ENCODE measurements around the gene GFRA4. TPM values are rescaled to one million over a fixed set of nuclear protein-coding genes. Genes with fewer than 3 reads are reported as not detected.

GFRA4 gene
- total RNA-seq, 1 experiment from 2014 or later, result not detected

DNA sequence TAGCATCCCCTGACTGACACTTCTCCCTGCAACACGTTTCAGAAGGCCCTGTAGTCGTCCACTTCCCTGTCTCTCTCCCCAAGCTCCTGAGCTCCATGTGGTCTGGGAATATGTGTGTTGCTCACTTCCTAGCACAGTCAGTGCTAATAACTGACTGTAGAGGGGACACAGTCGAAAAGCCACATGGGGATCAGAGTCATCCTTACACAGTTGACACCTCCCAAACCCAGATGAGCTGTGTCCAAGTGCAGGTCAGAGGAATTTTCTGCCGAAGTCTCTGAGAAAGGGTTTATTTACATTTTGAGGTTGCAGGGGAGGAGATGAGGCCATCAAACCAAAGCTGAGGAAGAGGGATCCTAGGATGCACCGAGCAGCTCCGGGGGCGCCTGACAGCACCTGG is 22.1 kb upstream of the GFRA4 start:
- no peak overlapping the region for H3K27ac ChIP-seq (ENCODE audit: low read depth, low read length, poor library complexity, severe bottlenecking)
- BruUV-seq (replicated peaks), result no TSS peak
- CTCF ChIA-PET, result no interaction called here
- no peak overlapping the region for H3K4me3 ChIP-seq (ENCODE audit: low read depth, low read length, poor library complexity, severe bottlenecking)
- peaks cover 4% of the 10 kb centered on the region for H3K4me1 ChIP-seq (ENCODE audit: insufficient read depth, low read length, poor library complexity, severe bottlenecking)
- no peaks in the 10 kb centered on the region for H3K36me3 ChIP-seq (ENCODE audit: insufficient read depth, low read length, poor library complexity, severe bottlenecking)
- H3K9me3 ChIP-seq (ENCODE audit: low read depth, low read length, poor library complexity, severe bottlenecking), result no peaks in the 10 kb centered on the region
- POLR2A ChIA-PET (ENCODE audit: low non-redundant PET), result no interaction called here
- TF ChIP-seq CTCF (conservative IDR thresholded peaks at IDR 0.05; ENCODE audit: low read depth, low read length) (no peak), EZH2 (IDR thresholded peaks at IDR 0.05; ENCODE audit: borderline replicate concordance, low read depth, low read length, poor library complexity, severe bottlenecking) (no peak)
- H3K27me3 ChIP-seq (replicated peaks; ENCODE audit: insufficient read depth, low read depth, low read length, poor library complexity), result no peaks in the 10 kb centered on the region
- intact Hi-C loops (cut with micrococcal nuclease; ENCODE audit: unreplicated experiment), result no loop called here
- DNase-seq (ENCODE audit: low spot score), result no peak

DNA sequence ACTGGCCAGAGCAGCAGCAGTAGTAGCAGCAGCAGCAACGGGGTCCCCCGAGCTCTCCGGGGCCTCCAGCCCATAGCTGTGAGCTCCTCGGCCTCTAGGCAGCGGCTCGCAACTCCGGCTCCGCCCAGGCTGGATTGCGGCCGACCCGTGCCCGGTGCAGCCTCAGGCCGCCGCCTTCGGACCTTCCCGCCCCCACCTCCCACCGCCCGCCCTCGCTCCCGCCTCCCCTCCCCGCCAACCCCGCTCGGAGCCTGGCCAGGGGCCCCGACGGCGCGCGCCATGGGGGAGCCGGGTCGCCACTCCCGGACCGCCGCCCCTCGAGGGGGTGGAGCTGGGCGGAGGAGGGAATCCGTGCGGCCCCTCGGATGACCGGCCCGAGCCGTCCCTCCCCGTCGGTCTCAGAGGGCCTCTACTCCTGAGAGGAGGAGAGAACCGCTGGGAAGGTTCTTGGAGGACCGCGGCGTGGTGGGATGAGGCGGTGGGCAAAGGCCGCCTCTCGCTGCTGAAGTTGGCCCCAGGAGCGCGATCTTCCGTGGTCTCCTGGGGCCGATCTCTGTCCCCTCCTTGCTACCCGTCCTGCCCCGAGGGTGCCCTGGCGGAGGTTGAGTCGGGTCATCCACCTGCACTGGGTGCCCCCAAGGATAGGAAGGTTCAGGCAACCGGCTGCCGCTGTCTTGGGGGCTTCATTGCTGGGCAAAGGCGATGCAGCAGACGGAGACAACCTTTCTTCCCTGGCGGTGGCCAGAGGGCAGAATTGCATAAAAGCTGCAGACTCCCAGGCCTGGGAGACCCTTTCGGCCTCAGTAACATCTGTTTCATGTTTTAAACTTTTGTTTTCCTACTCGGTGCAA is 19.0 kb upstream of the GFRA4 start, which contains the start of gene ADAM33:
Gene ADAM33, minus strand, starts transcription at position 80 of the 851 bp plus-strand sequence. Its CDS starts 6 bp downstream, at position 74.
- no peaks in the 10 kb centered on the region for H3K36me3 ChIP-seq (ENCODE audit: insufficient read depth, low read length, poor library complexity, severe bottlenecking)
- BruUV-seq (replicated peaks), result no TSS peak
- no peak within 1 kb of the TSS for H3K4me3 ChIP-seq (ENCODE audit: low read depth, low read length, poor library complexity, severe bottlenecking)
- no peak for DNase-seq (ENCODE audit: low spot score)
- ChIA-PET POLR2A (ENCODE audit: low non-redundant PET) (no interaction called here), CTCF (no interaction called here)
- intact Hi-C loops (cut with micrococcal nuclease; ENCODE audit: unreplicated experiment), result no loop called here
- no peaks in the 10 kb centered on the region for H3K27me3 ChIP-seq (replicated peaks; ENCODE audit: insufficient read depth, low read depth, low read length, poor library complexity)
- peaks cover 4% of the 10 kb centered on the region for H3K4me1 ChIP-seq (ENCODE audit: insufficient read depth, low read length, poor library complexity, severe bottlenecking)
- H3K27ac ChIP-seq (ENCODE audit: low read depth, low read length, poor library complexity, severe bottlenecking), result no peak within 1 kb of the TSS
- no peaks in the 10 kb centered on the region for H3K9me3 ChIP-seq (ENCODE audit: low read depth, low read length, poor library complexity, severe bottlenecking)
- no peak for TF ChIP-seq CTCF (conservative IDR thresholded peaks at IDR 0.05; ENCODE audit: low read depth, low read length)
- TF ChIP-seq EZH2 (IDR thresholded peaks at IDR 0.05; ENCODE audit: borderline replicate concordance, low read depth, low read length, poor library complexity, severe bottlenecking), result no peak

DNA sequence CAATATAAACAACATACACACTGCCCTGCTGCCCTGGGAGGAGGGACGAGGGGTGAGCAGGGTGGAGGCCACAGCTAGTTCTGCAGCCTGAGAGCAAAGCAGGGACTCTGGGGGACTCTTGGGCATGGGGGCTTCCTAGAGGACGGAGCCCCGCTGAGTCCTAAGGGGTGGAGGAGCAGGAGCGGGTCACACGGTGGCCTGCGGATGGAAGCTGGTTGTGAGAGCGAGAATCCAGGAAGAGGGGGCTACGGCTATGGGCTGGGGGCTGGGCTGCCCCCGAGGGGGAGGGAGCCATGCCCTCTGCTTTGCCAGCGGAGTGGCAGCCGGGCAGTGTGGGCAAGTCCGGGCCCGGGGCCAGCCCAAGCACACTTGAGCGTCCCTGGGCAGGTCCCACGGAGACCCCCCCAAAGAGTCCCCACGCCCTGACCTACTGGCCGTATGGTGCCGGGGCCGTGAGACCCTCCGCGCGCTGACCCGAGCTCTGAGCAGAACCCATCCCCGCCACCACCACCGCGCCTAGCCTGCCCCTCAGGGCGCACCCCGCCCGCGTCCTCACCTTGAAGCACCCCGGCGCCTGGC is 18.2 kb upstream of the GFRA4 start:
- intact Hi-C loops (cut with micrococcal nuclease; ENCODE audit: unreplicated experiment), result no loop called here
- no peak overlapping the region for H3K4me3 ChIP-seq (ENCODE audit: low read depth, low read length, poor library complexity, severe bottlenecking)
- CTCF ChIA-PET, result no interaction called here

More for the DNA sequence above, 18.2 kb upstream of the GFRA4 start:
- peaks cover under 1% of the 10 kb centered on the region for H3K27me3 ChIP-seq (replicated peaks; ENCODE audit: insufficient read depth, low read depth, low read length, poor library complexity)
- no peak overlapping the region for H3K27ac ChIP-seq (ENCODE audit: low read depth, low read length, poor library complexity, severe bottlenecking)
- DNase-seq (ENCODE audit: low spot score), result no peak
- peaks cover 4% of the 10 kb centered on the region for H3K4me1 ChIP-seq (ENCODE audit: insufficient read depth, low read length, poor library complexity, severe bottlenecking)
- TF ChIP-seq EZH2 (IDR thresholded peaks at IDR 0.05; ENCODE audit: borderline replicate concordance, low read depth, low read length, poor library complexity, severe bottlenecking) (no peak), CTCF (conservative IDR thresholded peaks at IDR 0.05; ENCODE audit: low read depth, low read length) (no peak)
- BruUV-seq (replicated peaks), result no TSS peak
- H3K9me3 ChIP-seq (ENCODE audit: low read depth, low read length, poor library complexity, severe bottlenecking), result no peaks in the 10 kb centered on the region
- POLR2A ChIA-PET (ENCODE audit: low non-redundant PET), result no interaction called here
- H3K36me3 ChIP-seq (ENCODE audit: insufficient read depth, low read length, poor library complexity, severe bottlenecking), result no peaks in the 10 kb centered on the region

Data from A673 (cell line).